Activated T-cell treated with anti-CD3 and anti-CD28 coated beads, Interleukin-2, amount 50 U/mL, for 24 hours (primary cell): ENCODE results near the gene RBBP4.
A peak's percentile ranks its signal among the peaks of the same experiment; 100 is the strongest.
"Not testable (repeated sequence)": the region's sequence is repeated elsewhere in the genome, so short reads cannot be mapped to it uniquely, and the experiment has no call there.

Experiments
- DNase-seq: peaks from one replicate; pipeline ENCODE4 v3.0.0-alpha.2; 2020
- H3K27ac Mint-ChIP-seq: 2 replicates; pipeline ENCODE4 v1.8.0; 2020; ENCODE audit warnings: mild to moderate bottlenecking, mixed read lengths
- H3K27me3 Mint-ChIP-seq: 2 replicates; pipeline ENCODE4 v1.8.0; 2020; ENCODE audit warnings: mixed read lengths
- H3K36me3 Mint-ChIP-seq: 2 replicates; pipeline ENCODE4 v1.8.0; 2020; ENCODE audit warnings: low read depth, mixed read lengths
- H3K4me1 Mint-ChIP-seq: 2 replicates; pipeline ENCODE4 v1.8.0; 2020; ENCODE audit warnings: low read depth, mixed read lengths
- H3K4me3 Mint-ChIP-seq: 2 replicates; pipeline ENCODE4 v1.8.0; 2020; ENCODE audit warnings: mild to moderate bottlenecking, moderate library complexity, mixed read lengths
- H3K9me3 Mint-ChIP-seq: 2 replicates; pipeline ENCODE4 v1.8.0; 2020; ENCODE audit warnings: mixed read lengths

Gene RBBP4

DNA sequence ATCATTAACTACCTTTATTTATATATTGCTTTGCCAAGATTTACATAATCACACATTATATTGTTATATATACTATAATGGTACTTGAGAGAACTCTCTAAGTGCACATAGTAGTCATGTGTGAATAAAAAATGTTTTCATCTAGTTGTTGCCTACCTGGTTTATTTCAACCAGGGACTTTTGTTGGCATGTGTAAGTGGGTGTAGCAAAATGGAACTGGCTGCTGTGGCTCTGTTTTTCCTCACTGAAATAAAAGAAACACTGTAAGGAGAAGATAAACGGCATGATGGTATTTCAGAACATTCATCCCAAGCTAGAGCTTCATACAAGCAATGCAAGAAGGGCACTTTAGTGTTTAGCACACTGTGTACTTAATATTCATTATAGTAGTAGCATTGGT, 14.9 kb downstream of the RBBP4 start:
- no peak for DNase-seq
- H3K9me3 Mint-ChIP-seq = no peaks in the 10 kb centered on the region
- H3K27me3 Mint-ChIP-seq = no peaks in the 10 kb centered on the region
- peaks cover 14% of the 10 kb centered on the region for H3K4me1 Mint-ChIP-seq
- H3K27ac Mint-ChIP-seq = no peak overlapping the region
- H3K36me3 Mint-ChIP-seq = peaks cover 90% of the 10 kb centered on the region
- no peak overlapping the region for H3K4me3 Mint-ChIP-seq

DNA sequence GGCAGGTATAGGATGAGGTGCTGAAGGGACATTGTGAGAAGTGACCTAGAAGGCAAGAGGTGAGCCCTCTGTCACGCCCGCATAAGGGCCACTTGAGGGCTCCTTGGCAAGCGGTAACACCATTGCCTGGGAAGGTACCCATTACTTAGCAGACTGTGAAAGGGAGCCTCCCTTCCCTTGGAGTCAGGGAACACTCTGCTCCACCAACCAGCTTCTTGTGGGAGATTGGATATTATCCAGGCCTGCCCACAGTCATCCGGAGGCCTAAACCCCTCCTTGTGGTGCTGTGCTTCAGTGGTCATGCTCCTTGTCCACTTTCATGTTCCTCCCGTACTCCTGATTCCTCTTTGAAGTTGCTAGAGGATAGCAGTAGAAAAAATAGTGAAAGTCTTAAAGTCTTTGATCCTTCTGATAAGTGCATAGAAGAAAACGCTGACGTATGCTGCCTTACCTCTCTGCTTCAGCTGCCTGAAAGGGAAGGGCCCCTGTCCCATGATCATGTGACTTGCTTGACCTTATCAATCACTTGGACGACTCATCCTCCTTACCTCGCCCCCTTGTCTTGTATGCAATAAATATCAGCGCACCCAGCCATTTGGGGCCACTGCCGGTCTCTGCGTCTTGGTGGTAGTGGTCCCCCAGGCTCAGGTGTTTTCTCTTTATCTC, 16.0 kb downstream of the RBBP4 start:
- H3K4me1 Mint-ChIP-seq = peaks cover 12% of the 10 kb centered on the region
- H3K27me3 Mint-ChIP-seq = no peaks in the 10 kb centered on the region
- H3K27ac Mint-ChIP-seq = no peak overlapping the region
- H3K9me3 Mint-ChIP-seq = no peaks in the 10 kb centered on the region
- H3K36me3 Mint-ChIP-seq = peaks cover 90% of the 10 kb centered on the region
- no peak for DNase-seq
- H3K4me3 Mint-ChIP-seq = no peak overlapping the region

DNA sequence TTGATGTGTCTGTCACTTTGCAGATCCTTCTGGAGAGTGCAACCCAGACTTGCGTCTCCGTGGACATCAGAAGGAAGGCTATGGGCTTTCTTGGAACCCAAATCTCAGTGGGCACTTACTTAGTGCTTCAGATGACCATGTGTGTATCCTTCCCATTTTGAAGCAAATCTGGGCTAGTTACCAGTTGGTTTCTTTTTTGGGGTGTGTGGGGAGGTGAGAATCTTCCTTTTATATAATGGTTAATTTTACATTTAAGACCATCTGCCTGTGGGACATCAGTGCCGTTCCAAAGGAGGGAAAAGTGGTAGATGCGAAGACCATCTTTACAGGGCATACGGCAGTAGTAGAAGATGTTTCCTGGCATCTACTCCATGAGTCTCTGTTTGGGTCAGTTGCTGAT, 17.7 kb downstream of the RBBP4 start:
- not testable (repeated sequence) for DNase-seq, H3K9me3 Mint-ChIP-seq, H3K27me3 Mint-ChIP-seq, H3K4me3 Mint-ChIP-seq
- peaks cover 95% of the 10 kb centered on the region for H3K36me3 Mint-ChIP-seq
- H3K27ac Mint-ChIP-seq = peak overlapping the region; percentile 47
- peaks cover 12% of the 10 kb centered on the region for H3K4me1 Mint-ChIP-seq

DNA sequence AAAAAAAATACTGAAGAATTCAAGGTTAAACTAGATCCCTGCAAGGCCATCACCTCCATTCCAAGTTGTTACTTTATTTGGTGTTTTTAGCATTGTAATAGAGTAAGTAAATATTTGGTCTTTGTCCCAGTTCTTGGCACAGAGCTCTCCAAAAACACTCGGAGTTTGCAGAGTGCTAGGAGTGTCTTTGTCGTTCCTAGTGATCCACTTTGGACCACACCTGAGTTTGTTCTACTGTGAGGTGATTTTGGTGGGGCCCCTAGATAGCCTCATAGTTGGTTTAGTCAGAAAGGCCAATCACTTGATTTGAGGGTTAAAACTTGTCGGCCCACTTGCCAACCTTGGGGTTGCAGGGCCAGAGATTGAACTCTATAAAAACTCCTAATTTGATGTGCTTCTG, 25.9 kb downstream of the RBBP4 start:
- no peaks in the 10 kb centered on the region for H3K27me3 Mint-ChIP-seq
- H3K4me3 Mint-ChIP-seq = no peak overlapping the region
- H3K36me3 Mint-ChIP-seq = peaks cover 96% of the 10 kb centered on the region
- no peaks in the 10 kb centered on the region for H3K9me3 Mint-ChIP-seq
- H3K27ac Mint-ChIP-seq = peak overlapping the region; percentile 29
- H3K4me1 Mint-ChIP-seq = peaks cover 7% of the 10 kb centered on the region
- no peak for DNase-seq

- H3K27me3 Mint-ChIP-seq, H3K27ac Mint-ChIP-seq, H3K4me3 Mint-ChIP-seq, DNase-seq, H3K9me3 Mint-ChIP-seq: not testable (repeated sequence)
- H3K4me1 Mint-ChIP-seq = peaks cover 21% of the 10 kb centered on the region
- peaks cover 93% of the 10 kb centered on the region for H3K36me3 Mint-ChIP-seq
Observed at GRCh38 chr1:32679993-32680392, 29.0 kb downstream of the RBBP4 start.

DNA sequence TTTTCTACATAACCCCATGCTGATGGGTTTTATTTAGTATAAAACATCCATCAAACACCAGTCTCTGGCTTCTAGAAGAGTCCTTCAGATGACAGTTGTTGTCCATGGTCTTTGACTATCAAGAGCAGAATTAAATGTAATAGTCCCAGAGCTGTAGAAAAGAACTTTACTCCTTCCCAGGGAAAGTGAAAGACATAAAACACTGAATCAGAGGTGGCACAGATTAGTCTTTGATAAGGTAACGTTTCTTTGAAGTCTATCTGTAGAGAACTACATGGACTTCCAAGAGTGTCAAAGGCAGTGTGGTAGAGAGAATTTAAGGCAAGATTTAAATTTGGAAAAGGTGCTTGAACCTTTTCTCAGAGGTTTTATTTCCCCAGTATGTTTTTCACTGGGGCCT, 29.6 kb downstream of the RBBP4 start:
- H3K36me3 Mint-ChIP-seq = peaks cover 95% of the 10 kb centered on the region

GRCh38 chr1:32681509-32681908, 30.5 kb downstream of the RBBP4 start:
- H3K36me3 Mint-ChIP-seq = peaks cover 96% of the 10 kb centered on the region
- H3K4me3 Mint-ChIP-seq = no peak overlapping the region
- H3K27ac Mint-ChIP-seq = peak overlapping the region; percentile 47
- no peaks in the 10 kb centered on the region for H3K27me3 Mint-ChIP-seq
- H3K4me1 Mint-ChIP-seq = peaks cover 21% of the 10 kb centered on the region
- H3K9me3 Mint-ChIP-seq = no peaks in the 10 kb centered on the region
- DNase-seq = no peak

More for the DNA sequence above, 29.6 kb downstream of the RBBP4 start:
- Mint-ChIP-seq H3K27me3 (no peaks in the 10 kb centered on the region), H3K4me3 (no peak overlapping the region), H3K27ac (peak overlapping the region; percentile 8), H3K9me3 (no peaks in the 10 kb centered on the region), H3K4me1 (peaks cover 21% of the 10 kb centered on the region)
- no peak for DNase-seq

DNA sequence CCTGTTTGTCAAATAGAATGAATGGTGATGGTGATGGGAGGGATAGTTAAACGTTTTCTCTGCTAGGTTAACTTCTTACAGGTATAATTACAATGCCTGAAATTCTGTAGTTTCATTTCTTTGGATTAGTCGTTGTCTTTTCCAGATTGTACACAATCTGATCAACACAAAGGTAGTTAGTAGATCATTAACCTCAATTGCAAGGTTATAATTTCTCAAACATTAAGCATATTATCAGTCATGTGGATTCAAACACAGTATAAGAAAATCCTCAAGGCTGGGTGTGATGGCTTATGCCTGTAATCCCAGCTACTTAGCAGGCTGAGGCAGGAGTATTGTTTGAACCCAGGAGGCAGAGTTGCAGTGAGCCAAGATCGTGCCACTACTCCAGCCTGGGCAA, 31.0 kb downstream of the RBBP4 start:
- Mint-ChIP-seq H3K27ac (peak overlapping the region; percentile 47), H3K36me3 (peaks cover 96% of the 10 kb centered on the region)

GRCh38 chr1:32683397-32683796, 32.4 kb downstream of the RBBP4 start:
- Mint-ChIP-seq H3K9me3 (no peaks in the 10 kb centered on the region), H3K27ac (peak overlapping the region; percentile 82), H3K36me3 (peaks cover 92% of the 10 kb centered on the region), H3K27me3 (no peaks in the 10 kb centered on the region), H3K4me1 (peaks cover 21% of the 10 kb centered on the region), H3K4me3 (no peak overlapping the region)
- DNase-seq = no peak

More for the DNA sequence above, 31.0 kb downstream of the RBBP4 start:
- no peaks in the 10 kb centered on the region for H3K27me3 Mint-ChIP-seq
- H3K4me1 Mint-ChIP-seq = peaks cover 21% of the 10 kb centered on the region
- H3K9me3 Mint-ChIP-seq = no peaks in the 10 kb centered on the region
- no peak for DNase-seq
- H3K4me3 Mint-ChIP-seq = no peak overlapping the region

- no peaks in the 10 kb centered on the region for H3K9me3 Mint-ChIP-seq
- H3K27ac Mint-ChIP-seq = peak overlapping the region; percentile 82
- DNase-seq = no peak
- no peak overlapping the region for H3K4me3 Mint-ChIP-seq
- H3K36me3 Mint-ChIP-seq = peaks cover 87% of the 10 kb centered on the region
- H3K27me3 Mint-ChIP-seq = no peaks in the 10 kb centered on the region
- H3K4me1 Mint-ChIP-seq = peaks cover 21% of the 10 kb centered on the region
Observed at GRCh38 chr1:32684167-32684811, 33.3 kb downstream of the RBBP4 start.

DNA sequence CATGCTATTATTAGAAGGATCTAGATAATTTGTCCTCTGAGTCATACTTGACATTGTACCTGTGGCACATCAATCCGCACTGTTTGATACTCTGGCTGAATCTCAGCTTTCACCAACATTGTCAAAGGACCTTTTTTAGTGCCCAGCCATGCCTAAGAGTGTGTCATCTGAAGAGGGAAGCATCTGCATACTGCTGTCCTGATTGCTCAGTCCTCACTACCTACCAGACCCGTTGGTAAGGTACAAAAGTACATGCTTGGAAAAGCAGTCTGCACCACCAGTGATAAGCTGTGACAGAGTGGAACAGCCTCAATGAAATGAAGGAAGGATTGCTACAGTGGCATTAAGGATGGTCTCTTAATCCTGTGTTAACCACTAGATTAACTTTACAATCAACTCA, 34.5 kb downstream of the RBBP4 start:
- H3K4me1 Mint-ChIP-seq = peaks cover 16% of the 10 kb centered on the region
- H3K4me3 Mint-ChIP-seq = no peak overlapping the region
- H3K27ac Mint-ChIP-seq = peak overlapping the region; percentile 31
- peaks cover 75% of the 10 kb centered on the region for H3K36me3 Mint-ChIP-seq
- no peaks in the 10 kb centered on the region for H3K9me3 Mint-ChIP-seq
- no peak for DNase-seq
- H3K27me3 Mint-ChIP-seq = no peaks in the 10 kb centered on the region

GRCh38 chr1:32686387-32686786, 35.4 kb downstream of the RBBP4 start:
- Mint-ChIP-seq H3K9me3 (no peaks in the 10 kb centered on the region), H3K4me3 (no peak overlapping the region), H3K27me3 (no peaks in the 10 kb centered on the region), H3K27ac (no peak overlapping the region), H3K4me1 (peaks cover 14% of the 10 kb centered on the region), H3K36me3 (peaks cover 66% of the 10 kb centered on the region)
- no peak for DNase-seq

DNA sequence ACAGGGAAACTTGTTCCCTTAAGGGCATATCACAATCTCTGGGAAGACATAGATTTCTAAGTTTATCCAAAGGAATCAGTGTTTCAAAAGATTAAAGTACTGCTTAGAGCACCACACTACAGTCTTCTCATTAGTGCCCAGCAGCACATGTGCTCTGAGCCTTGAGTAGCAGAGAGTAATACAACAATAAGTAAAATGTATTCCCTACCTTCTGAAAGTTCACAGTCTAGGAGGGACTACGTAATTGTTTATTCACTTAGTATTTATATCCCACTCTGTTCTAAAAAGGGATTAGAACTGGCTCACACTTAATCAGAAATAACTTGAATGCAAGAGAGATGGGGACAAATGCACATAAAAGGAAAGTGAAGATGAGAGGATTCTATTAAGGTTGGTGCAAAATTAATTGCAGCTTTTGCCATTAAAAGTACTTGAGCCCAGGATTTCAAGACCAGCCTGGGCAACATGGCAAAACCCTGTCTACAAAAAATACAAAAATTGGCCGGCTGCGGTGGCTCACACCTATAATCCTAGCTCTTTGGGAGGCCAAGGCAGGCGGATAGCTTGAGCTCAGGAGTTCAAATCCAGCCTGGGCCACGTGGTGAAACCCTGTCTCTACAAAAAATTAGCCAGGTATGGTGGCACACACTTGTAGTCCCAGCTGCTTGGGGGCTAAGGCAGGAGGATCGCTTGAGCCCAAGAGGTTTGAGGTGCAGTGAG, 42.6 kb downstream of the RBBP4 start:
- Mint-ChIP-seq H3K4me1 (no peaks in the 10 kb centered on the region), H3K27me3 (no peaks in the 10 kb centered on the region), H3K9me3 (no peaks in the 10 kb centered on the region), H3K36me3 (peaks cover under 1% of the 10 kb centered on the region), H3K4me3 (no peak overlapping the region), H3K27ac (no peak overlapping the region)
- DNase-seq = no peak

GRCh38 chr1:32695098-32695904, 44.3 kb downstream of the RBBP4 start:
- H3K4me1 Mint-ChIP-seq = no peaks in the 10 kb centered on the region
- no peaks in the 10 kb centered on the region for H3K36me3 Mint-ChIP-seq
- no peaks in the 10 kb centered on the region for H3K9me3 Mint-ChIP-seq
- DNase-seq = no peak
- H3K4me3 Mint-ChIP-seq = no peak overlapping the region
- peaks cover 3% of the 10 kb centered on the region for H3K27me3 Mint-ChIP-seq
- no peak overlapping the region for H3K27ac Mint-ChIP-seq
